H9 (cell line): ENCODE measurements around the gene RHBDD1. TPM values are rescaled to one million over a fixed set of nuclear protein-coding genes. Genes with fewer than 3 reads are reported as not detected.

ENCODE experiments used
- DNase-seq: peaks from one replicate; pipeline ENCODE4 v3.0.0-alpha.2; 2017
- H2AFZ ChIP-seq: one replicate; pipeline ENCODE4 v1.6.1; 2013; ENCODE audit warnings: mild to moderate bottlenecking, low read length, control low read depth, moderate library complexity
- H2AK5ac ChIP-seq: 2 replicates; pipeline ENCODE4 v1.6.1; 2013; ENCODE audit warnings: low read length, control low read depth, mixed read lengths; ENCODE audit not compliant: insufficient read length
- H2BK120ac ChIP-seq: one replicate; pipeline ENCODE4 v1.6.1; 2013; ENCODE audit warnings: low read depth, mild to moderate bottlenecking, low read length, control low read depth, inconsistent platforms; ENCODE audit not compliant: poor library complexity, severe bottlenecking
- H2BK12ac ChIP-seq: 2 replicates; pipeline ENCODE4 v1.6.1; 2013; ENCODE audit warnings: low read length, control low read depth, mixed read lengths, low read depth; ENCODE audit not compliant: insufficient read length
- H2BK15ac ChIP-seq: 2 replicates; pipeline ENCODE4 v1.6.1; 2013; ENCODE audit warnings: low read depth, low read length, control low read depth
- H2BK20ac ChIP-seq: one replicate; pipeline ENCODE4 v1.6.1; 2013; ENCODE audit warnings: low read depth, mild to moderate bottlenecking, low read length, control low read depth, inconsistent platforms; ENCODE audit not compliant: poor library complexity, severe bottlenecking
- H2BK5ac ChIP-seq: 2 replicates; pipeline ENCODE4 v1.6.1; 2013; ENCODE audit warnings: low read length, control low read depth, mixed read lengths; ENCODE audit not compliant: insufficient read length
- H3K14ac ChIP-seq: 2 replicates; pipeline ENCODE4 v1.6.1; 2013; ENCODE audit warnings: low read length, control low read depth; ENCODE audit not compliant: insufficient read depth
- H3K18ac ChIP-seq: 2 replicates; pipeline ENCODE4 v1.6.1; 2013; ENCODE audit warnings: low read depth, mild to moderate bottlenecking, mixed read lengths, low read length, control low read depth; ENCODE audit not compliant: insufficient read length
- H3K23ac ChIP-seq: 2 replicates; pipeline ENCODE4 v1.6.1; 2013; ENCODE audit warnings: low read length, control low read depth, mixed read lengths, low read depth; ENCODE audit not compliant: insufficient read length
- H3K23me2 ChIP-seq: 2 replicates; pipeline ENCODE4 v1.6.1; 2013; ENCODE audit warnings: low read depth, mild to moderate bottlenecking, mixed read lengths, low read length, control low read depth; ENCODE audit not compliant: insufficient read length, poor library complexity, severe bottlenecking
- H3K27ac ChIP-seq: 2 replicates; pipeline ENCODE4 v1.5.1; 2013; ENCODE audit warnings: low read length, control low read depth, mixed read lengths, low read depth; ENCODE audit not compliant: insufficient read length
- H3K27me3 ChIP-seq: 2 replicates; pipeline ENCODE4 v1.6.1; 2013; ENCODE audit warnings: low read length, control low read depth, inconsistent platforms; ENCODE audit not compliant: insufficient read depth
- H3K4ac ChIP-seq: 2 replicates; pipeline ENCODE4 v1.6.1; 2013; ENCODE audit warnings: low read depth, mild to moderate bottlenecking, control low read depth, inconsistent platforms, low read length, moderate library complexity
- H3K4me1 ChIP-seq: 2 replicates; pipeline ENCODE4 v1.6.1; 2013; ENCODE audit warnings: low read length, control low read depth, inconsistent platforms; ENCODE audit not compliant: insufficient read depth
- H3K4me2 ChIP-seq: 2 replicates; pipeline ENCODE4 v1.6.1; 2013; ENCODE audit warnings: low read length, control low read depth, mixed read lengths; ENCODE audit not compliant: insufficient read length, insufficient read depth
- H3K56ac ChIP-seq: 2 replicates; pipeline ENCODE4 v1.6.1; 2013; ENCODE audit warnings: low read depth, mild to moderate bottlenecking, mixed read lengths, low read length, control low read depth; ENCODE audit not compliant: insufficient read length
- H3K79me1 ChIP-seq: 2 replicates; pipeline ENCODE4 v1.6.1; 2013; ENCODE audit warnings: low read depth, mild to moderate bottlenecking, moderate library complexity, low read length, control low read depth, inconsistent platforms; ENCODE audit not compliant: insufficient read depth, poor library complexity, severe bottlenecking
- H3K79me2 ChIP-seq: 2 replicates; pipeline ENCODE4 v1.6.1; 2013; ENCODE audit warnings: low read length, control low read depth, inconsistent platforms; ENCODE audit not compliant: insufficient read depth
- H3K9ac ChIP-seq: 2 replicates; pipeline ENCODE4 v1.6.1; 2013; ENCODE audit warnings: low read length, control low read depth, mixed read lengths; ENCODE audit not compliant: insufficient read length; ENCODE audit errors: extremely low read depth
- H3K9me3 ChIP-seq: one replicate; pipeline ENCODE4 v1.6.1; 2013; ENCODE audit warnings: low read depth, low read length, inconsistent platforms; ENCODE audit not compliant: control insufficient read depth
- H3T11ph ChIP-seq: one replicate; pipeline ENCODE4 v1.6.1; 2013; ENCODE audit warnings: mild to moderate bottlenecking, low read length, control low read depth, inconsistent platforms
- H4K20me1 ChIP-seq: one replicate; pipeline ENCODE4 v1.6.1; 2013; ENCODE audit not compliant: control insufficient read depth, insufficient read length, insufficient read depth
- H4K5ac ChIP-seq: 2 replicates; pipeline ENCODE4 v1.6.1; 2013; ENCODE audit warnings: low read depth, mild to moderate bottlenecking, mixed read lengths, low read length, control low read depth; ENCODE audit not compliant: insufficient read length
- H4K8ac ChIP-seq: replicated peaks from 2 replicates; pipeline ENCODE4 v1.6.1; 2013; ENCODE audit warnings: low read length, control low read depth, mixed read lengths, low read depth; ENCODE audit not compliant: insufficient read length
- H4K91ac ChIP-seq: 2 replicates; pipeline ENCODE4 v1.6.1; 2013; ENCODE audit warnings: low read depth, mild to moderate bottlenecking, moderate library complexity, mixed read lengths, low read length, control low read depth; ENCODE audit not compliant: insufficient read length
- H3K27ac Mint-ChIP-seq, 3 experiments: 2 replicates in 2 of 3; 3 replicates in 1 of 3; pipeline ENCODE4 v1.8.0; 2020 to 2021; ENCODE audit warnings: mixed read lengths in 3 of 3, mild to moderate bottlenecking in 1 of 3, moderate library complexity in 1 of 3
- H3K27me3 Mint-ChIP-seq: 2 replicates; pipeline ENCODE4 v1.8.0; 2021; ENCODE audit warnings: low read depth, mild to moderate bottlenecking, moderate library complexity, mixed read lengths
- H3K36me3 Mint-ChIP-seq, 3 experiments: 2 replicates in 2 of 3; 3 replicates in 1 of 3; pipeline ENCODE4 v1.8.0; 2020 to 2021; ENCODE audit warnings: low read depth in 3 of 3, mixed read lengths in 3 of 3; ENCODE audit not compliant: insufficient read depth in 1 of 3
- H3K4me1 Mint-ChIP-seq, 2 experiments: 2 replicates each; pipeline ENCODE4 v1.8.0; 2020; ENCODE audit warnings: mixed read lengths in 2 of 2
- H3K4me3 Mint-ChIP-seq, 2 experiments: 2 replicates in 1 of 2; 3 replicates in 1 of 2; pipeline ENCODE4 v1.8.0; 2020 to 2021; ENCODE audit warnings: mild to moderate bottlenecking in 2 of 2, mixed read lengths in 2 of 2, moderate library complexity in 1 of 2
- H3K9me3 Mint-ChIP-seq, 2 experiments: 2 replicates in 1 of 2; 3 replicates in 1 of 2; pipeline ENCODE4 v1.8.0; 2020; ENCODE audit warnings: mild to moderate bottlenecking in 2 of 2, mixed read lengths in 2 of 2, moderate library complexity in 1 of 2
- WGBS: extraction: QIAGEN DNeasy Blood & Tissue Kit; methylation state at CpG from one replicate; pipeline ENCODE4 v1.1.7; 2013; ENCODE audit warnings: missing lambda C conversion rate, low lambda C conversion rate, mixed read lengths; ENCODE audit not compliant: insufficient read length; ENCODE audit errors: extremely low coverage; 5-methylcytosine and 5-hydroxymethylcytosine counted together
- total RNA-seq: library from RNA; stranded (reverse); gene quantifications from 2 replicates; pipeline ENCODE4 v1.2.1, GENCODE V29; 2021
- TF ChIP-seq, protein P1 (sequence below): fragments of 200-600 bp; sonication (generic); conservative IDR thresholded peaks from 3 replicates; pipeline ENCODE4 v1.8.0; 2021; ENCODE audit warnings: antibody characterized with exemption, mild to moderate bottlenecking

The RHBDD1 gene
- total RNA-seq, 1 experiment from 2014 or later = 24.9 TPM

DNA sequence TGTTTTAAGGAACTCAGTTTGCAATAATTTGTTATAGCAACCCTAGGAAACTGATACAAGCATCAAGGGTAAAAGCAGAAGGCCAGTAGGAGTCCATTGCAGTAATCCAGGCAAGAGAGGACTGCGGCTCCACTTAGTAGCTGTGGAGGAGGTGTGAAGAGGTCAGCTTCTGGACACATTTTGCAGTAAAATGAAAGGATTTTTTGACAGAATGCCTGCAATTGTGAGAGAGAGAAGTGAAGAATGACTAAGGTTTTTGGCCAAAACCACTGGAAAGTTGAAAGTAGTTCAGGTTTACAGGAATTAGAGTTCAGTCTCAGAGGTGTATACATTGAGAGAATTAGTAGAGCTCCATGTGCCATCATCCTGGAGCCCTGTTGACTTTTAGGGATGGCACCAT lies 129.5 kb downstream of the RHBDD1 start:
- no peak overlapping the region for H2BK12ac ChIP-seq
- no peaks in the 10 kb centered on the region for H3K27me3 Mint-ChIP-seq
- no peak overlapping the region for H3K9ac ChIP-seq
- no peak overlapping the region for H3K56ac ChIP-seq
- no peak overlapping the region for H3K4ac ChIP-seq
- no peak overlapping the region for H3K18ac ChIP-seq
- no peaks in the 10 kb centered on the region for H3K23me2 ChIP-seq
- no peak overlapping the region for H2BK120ac ChIP-seq
- no peak overlapping the region for H3K4me3 Mint-ChIP-seq
- no peak overlapping the region for H2AFZ ChIP-seq
- H2BK15ac ChIP-seq = no peak overlapping the region
- no peak overlapping the region for H3K27ac Mint-ChIP-seq
- H3K4me1 Mint-ChIP-seq = no peaks in the 10 kb centered on the region; a peak in 1 of 4 replicates
- no peak overlapping the region for H2BK5ac ChIP-seq
- H3K27ac ChIP-seq = no peak overlapping the region
- H3K27me3 ChIP-seq = no peaks in the 10 kb centered on the region
- H4K5ac ChIP-seq = no peak overlapping the region
- H4K91ac ChIP-seq = no peak overlapping the region
- H2BK20ac ChIP-seq = no peak overlapping the region
- no peaks in the 10 kb centered on the region for H4K20me1 ChIP-seq
- no peaks in the 10 kb centered on the region for H3K79me1 ChIP-seq
- H3K36me3 Mint-ChIP-seq = no peaks in the 10 kb centered on the region
- H3K4me2 ChIP-seq = no peak overlapping the region
- TF ChIP-seq, protein P1, sequence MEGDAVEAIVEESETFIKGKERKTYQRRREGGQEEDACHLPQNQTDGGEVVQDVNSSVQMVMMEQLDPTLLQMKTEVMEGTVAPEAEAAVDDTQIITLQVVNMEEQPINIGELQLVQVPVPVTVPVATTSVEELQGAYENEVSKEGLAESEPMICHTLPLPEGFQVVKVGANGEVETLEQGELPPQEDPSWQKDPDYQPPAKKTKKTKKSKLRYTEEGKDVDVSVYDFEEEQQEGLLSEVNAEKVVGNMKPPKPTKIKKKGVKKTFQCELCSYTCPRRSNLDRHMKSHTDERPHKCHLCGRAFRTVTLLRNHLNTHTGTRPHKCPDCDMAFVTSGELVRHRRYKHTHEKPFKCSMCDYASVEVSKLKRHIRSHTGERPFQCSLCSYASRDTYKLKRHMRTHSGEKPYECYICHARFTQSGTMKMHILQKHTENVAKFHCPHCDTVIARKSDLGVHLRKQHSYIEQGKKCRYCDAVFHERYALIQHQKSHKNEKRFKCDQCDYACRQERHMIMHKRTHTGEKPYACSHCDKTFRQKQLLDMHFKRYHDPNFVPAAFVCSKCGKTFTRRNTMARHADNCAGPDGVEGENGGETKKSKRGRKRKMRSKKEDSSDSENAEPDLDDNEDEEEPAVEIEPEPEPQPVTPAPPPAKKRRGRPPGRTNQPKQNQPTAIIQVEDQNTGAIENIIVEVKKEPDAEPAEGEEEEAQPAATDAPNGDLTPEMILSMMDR = no peak
- H3K79me2 ChIP-seq = no peaks in the 10 kb centered on the region
- no peak overlapping the region for H3K23ac ChIP-seq
- no peak overlapping the region for H2AK5ac ChIP-seq
- no peak overlapping the region for H4K8ac ChIP-seq
- peaks cover 6% of the 10 kb centered on the region for H3K4me1 ChIP-seq
- H3K14ac ChIP-seq = no peak overlapping the region
- H3K9me3 Mint-ChIP-seq = no peaks in the 10 kb centered on the region
- WGBS = no CpG with 5 or more reads among the region's 1 CpG
- H3K9me3 ChIP-seq = no peaks in the 10 kb centered on the region
- DNase-seq = no peak
- no peak overlapping the region for H3T11ph ChIP-seq
